ENCODE data around the gene TRIM17.
A peak's percentile ranks its signal among the peaks of the same experiment; 100 is the strongest.

TRIM17 gene

GRCh38 chr1:228396770-228397662, 19.6 kb downstream of the TRIM17 start:
- TF ChIP-seq POLR2A (IDR thresholded peaks at IDR 0.05; ENCODE audit: extremely low read depth, insufficient read length) (no peak), MAX (IDR thresholded peaks at IDR 0.05; ENCODE audit: low read depth, low read length) (no peak), CTCF (IDR thresholded peaks at IDR 0.05; ENCODE audit: low read depth, low read length) (no peak), MYC (IDR thresholded peaks at IDR 0.05; ENCODE audit: low read depth, low read length) (no peak)
- DNase-seq (ENCODE audit: low read depth), result no peak
- H3K4me3 ChIP-seq (ENCODE audit: low read depth, low read length), result no peak overlapping the region

DNA sequence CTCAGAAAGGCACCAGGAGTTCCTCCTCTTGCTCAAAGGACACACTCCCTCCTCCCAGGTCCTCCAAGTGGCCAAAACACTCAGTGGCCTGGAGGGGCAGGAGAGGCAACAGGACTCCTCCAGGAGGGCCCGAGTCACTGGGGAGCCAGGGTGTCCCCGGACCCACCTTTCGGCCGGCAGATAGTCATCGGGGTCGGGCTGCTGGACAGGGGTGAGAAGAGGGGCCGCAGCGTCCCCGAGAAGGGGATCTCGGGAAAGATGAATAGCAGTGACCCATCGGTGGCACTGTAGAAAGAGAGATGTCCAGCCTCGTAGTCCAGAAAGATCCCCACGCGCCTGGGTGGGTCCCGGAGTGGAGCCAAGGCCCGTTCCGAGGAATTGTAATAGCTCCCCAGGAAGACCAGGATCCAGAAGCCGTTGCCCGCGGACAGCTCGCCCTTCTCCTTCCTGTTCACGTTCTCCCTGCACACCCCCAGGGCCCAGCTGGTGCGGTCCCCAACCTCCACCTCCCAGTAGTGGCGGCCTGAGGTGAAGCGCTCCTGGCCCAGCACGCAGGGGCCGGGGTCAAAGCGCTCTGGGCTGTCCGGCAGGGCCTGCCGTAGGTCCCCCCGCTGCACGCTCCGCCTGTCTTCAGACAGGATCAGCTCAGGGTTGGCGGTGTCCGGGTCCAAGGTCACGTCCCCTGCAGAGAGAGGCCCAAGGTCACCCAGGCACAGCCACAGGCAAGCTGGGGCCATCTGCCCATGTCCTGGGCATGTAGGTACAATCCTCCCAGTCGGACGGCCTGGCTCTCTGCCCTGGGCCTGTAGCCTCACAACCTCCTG, 21.9 kb downstream of the TRIM17 start:
- no peak for DNase-seq (ENCODE audit: low read depth)
- no peak overlapping the region for H3K4me3 ChIP-seq (ENCODE audit: low read depth, low read length)
- TF ChIP-seq CTCF (IDR thresholded peaks at IDR 0.05; ENCODE audit: low read depth, low read length) (no peak), POLR2A (IDR thresholded peaks at IDR 0.05; ENCODE audit: extremely low read depth, insufficient read length) (no peak), MAX (IDR thresholded peaks at IDR 0.05; ENCODE audit: low read depth, low read length) (no peak), MYC (IDR thresholded peaks at IDR 0.05; ENCODE audit: low read depth, low read length) (no peak)

DNA sequence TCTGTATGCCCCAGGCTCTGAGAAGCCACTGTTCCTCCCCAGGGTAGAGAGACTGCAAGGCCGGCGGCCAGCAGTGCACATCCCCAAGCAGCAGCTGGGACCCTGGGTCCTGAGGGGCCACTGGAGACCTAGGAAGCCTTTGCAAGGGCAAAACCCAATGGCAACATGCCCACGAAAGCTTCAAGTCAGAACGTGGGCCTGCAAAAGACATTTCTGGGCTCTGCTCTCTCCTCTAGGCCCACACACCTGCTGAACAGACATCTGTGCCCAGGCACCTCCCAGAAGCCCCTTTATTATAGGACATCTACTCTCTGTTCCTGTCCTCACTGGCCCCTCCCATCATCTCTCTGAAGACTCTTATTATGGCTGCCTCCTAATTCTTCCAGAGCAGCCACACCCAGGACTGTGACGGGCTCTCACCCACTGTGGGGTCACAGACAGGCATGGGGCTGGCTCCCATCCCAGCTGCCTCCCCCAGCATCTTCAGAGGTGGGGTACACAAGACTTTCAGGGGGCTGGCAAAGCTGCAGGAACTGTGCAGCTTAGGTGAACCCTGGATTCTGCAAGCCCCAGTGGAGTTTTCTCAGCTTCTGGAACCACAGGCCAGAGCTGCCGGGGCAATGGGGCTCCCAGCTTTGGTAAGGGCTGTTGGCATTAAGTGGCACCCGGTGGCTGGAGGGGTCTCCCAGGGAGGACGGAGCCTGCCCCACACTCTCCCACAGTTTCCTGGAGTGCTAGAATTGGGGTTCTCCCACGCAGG, 22.7 kb downstream of the TRIM17 start:
- no peak overlapping the region for H3K4me3 ChIP-seq (ENCODE audit: low read depth, low read length)
- DNase-seq (ENCODE audit: low read depth), result no peak
- TF ChIP-seq MAX (IDR thresholded peaks at IDR 0.05; ENCODE audit: low read depth, low read length) (no peak), POLR2A (IDR thresholded peaks at IDR 0.05; ENCODE audit: extremely low read depth, insufficient read length) (no peak), CTCF (IDR thresholded peaks at IDR 0.05; ENCODE audit: low read depth, low read length) (no peak), MYC (IDR thresholded peaks at IDR 0.05; ENCODE audit: low read depth, low read length) (no peak)

- TF ChIP-seq MYC (IDR thresholded peaks at IDR 0.05; ENCODE audit: low read depth, low read length), result no peak
- peak; percentile 60 for TF ChIP-seq CTCF (IDR thresholded peaks at IDR 0.05; ENCODE audit: low read depth, low read length)
- H3K4me3 ChIP-seq (ENCODE audit: low read depth, low read length), result no peak overlapping the region
- DNase-seq (ENCODE audit: low read depth), result peak; percentile 54
Measured at GRCh38 chr1:228393268-228393701, 23.4 kb downstream of the TRIM17 start.

GRCh38 chr1:228392111-228392936, 24.3 kb downstream of the TRIM17 start:
- H3K4me3 ChIP-seq (ENCODE audit: low read depth, low read length), result no peak overlapping the region
- peak; percentile 92 for DNase-seq (ENCODE audit: low read depth)
- TF ChIP-seq CTCF (IDR thresholded peaks at IDR 0.05; ENCODE audit: low read depth, low read length), result no peak
- peak; percentile 3; the same call in 1 of the 2 replicates for TF ChIP-seq MAX (IDR thresholded peaks at IDR 0.05; ENCODE audit: low read depth, low read length)
- TF ChIP-seq MYC (IDR thresholded peaks at IDR 0.05; ENCODE audit: low read depth, low read length), result 0 out of 2 replicates have a peak, but pooled peaks have one; percentile 24

Data from NB4 (cell line).